ENCODE data around the gene TMEM98.
"Not testable (repeated sequence)": the region's sequence is repeated elsewhere in the genome, so short reads cannot be mapped to it uniquely, and the experiment has no call there.

The TMEM98 gene

GRCh38 chr17:32915245-32915644 lies 12.7 kb upstream of the TMEM98 start:
- H3K27me3 ChIP-seq (ENCODE audit: control insufficient read depth, insufficient read depth, low read length) = no peaks in the 10 kb centered on the region
- H3K4me1 ChIP-seq (ENCODE audit: control insufficient read depth, insufficient read depth, low read length) = peaks cover 18% of the 10 kb centered on the region
- no peak overlapping the region for H3K9ac ChIP-seq (ENCODE audit: low read depth, low read length)
- no peak overlapping the region for H3K27ac ChIP-seq (ENCODE audit: low read depth, low read length)
- H3K36me3 ChIP-seq (ENCODE audit: control insufficient read depth, insufficient read depth, low read length) = no peaks in the 10 kb centered on the region
- no peaks in the 10 kb centered on the region for H3K9me3 ChIP-seq (ENCODE audit: control insufficient read depth, insufficient read depth, low read length)
- H3K4me3 ChIP-seq (ENCODE audit: low read depth, low read length) = no peak overlapping the region

- Histone ChIP-seq H3K4me3 (ENCODE audit: low read depth, low read length) (no peak overlapping the region), H3K9me3 (ENCODE audit: control insufficient read depth, insufficient read depth, low read length) (no peaks in the 10 kb centered on the region)
Measured at GRCh38 chr17:32916134-32916533, 11.8 kb upstream of the TMEM98 start.

GRCh38 chr17:32917081-32917480 lies 10.9 kb upstream of the TMEM98 start:
- Histone ChIP-seq H3K27ac (ENCODE audit: low read depth, low read length) (no peak overlapping the region), H3K36me3 (ENCODE audit: control insufficient read depth, insufficient read depth, low read length) (no peaks in the 10 kb centered on the region), H3K27me3 (ENCODE audit: control insufficient read depth, insufficient read depth, low read length) (no peaks in the 10 kb centered on the region), H3K9me3 (ENCODE audit: control insufficient read depth, insufficient read depth, low read length) (no peaks in the 10 kb centered on the region), H3K4me3 (ENCODE audit: low read depth, low read length) (no peak overlapping the region), H3K4me1 (ENCODE audit: control insufficient read depth, insufficient read depth, low read length) (peaks cover 16% of the 10 kb centered on the region), H3K9ac (ENCODE audit: low read depth, low read length) (no peak overlapping the region)

More at GRCh38 chr17:32916134-32916533, 11.8 kb upstream of the TMEM98 start:
- Histone ChIP-seq H3K4me1 (ENCODE audit: control insufficient read depth, insufficient read depth, low read length) (peaks cover 18% of the 10 kb centered on the region), H3K9ac (ENCODE audit: low read depth, low read length) (no peak overlapping the region), H3K27me3 (ENCODE audit: control insufficient read depth, insufficient read depth, low read length) (no peaks in the 10 kb centered on the region), H3K36me3 (ENCODE audit: control insufficient read depth, insufficient read depth, low read length) (no peaks in the 10 kb centered on the region), H3K27ac (ENCODE audit: low read depth, low read length) (no peak overlapping the region)

GRCh38 chr17:32917842-32918241 lies 10.1 kb upstream of the TMEM98 start:
- no peak overlapping the region for H3K4me3 ChIP-seq (ENCODE audit: low read depth, low read length)
- H3K36me3 ChIP-seq (ENCODE audit: control insufficient read depth, insufficient read depth, low read length) = no peaks in the 10 kb centered on the region
- H3K27ac ChIP-seq (ENCODE audit: low read depth, low read length) = peak overlapping the region; percentile 5
- H3K9ac ChIP-seq (ENCODE audit: low read depth, low read length) = no peak overlapping the region
- H3K27me3 ChIP-seq (ENCODE audit: control insufficient read depth, insufficient read depth, low read length) = no peaks in the 10 kb centered on the region
- H3K9me3 ChIP-seq (ENCODE audit: control insufficient read depth, insufficient read depth, low read length) = no peaks in the 10 kb centered on the region
- peaks cover 12% of the 10 kb centered on the region for H3K4me1 ChIP-seq (ENCODE audit: control insufficient read depth, insufficient read depth, low read length)

- not testable (repeated sequence) for H3K36me3 ChIP-seq (ENCODE audit: control insufficient read depth, insufficient read depth, low read length); H3K4me3 ChIP-seq (ENCODE audit: low read depth, low read length); H3K27ac ChIP-seq (ENCODE audit: low read depth, low read length); H3K9me3 ChIP-seq (ENCODE audit: control insufficient read depth, insufficient read depth, low read length); H3K27me3 ChIP-seq (ENCODE audit: control insufficient read depth, insufficient read depth, low read length); H3K9ac ChIP-seq (ENCODE audit: low read depth, low read length)
- H3K4me1 ChIP-seq (ENCODE audit: control insufficient read depth, insufficient read depth, low read length) = peaks cover 12% of the 10 kb centered on the region
Measured at GRCh38 chr17:32919876-32920275, 8.1 kb upstream of the TMEM98 start.

GRCh38 chr17:32920293-32920692 lies 7.7 kb upstream of the TMEM98 start:
- no peaks in the 10 kb centered on the region for H3K27me3 ChIP-seq (ENCODE audit: control insufficient read depth, insufficient read depth, low read length)
- no peak overlapping the region for H3K4me3 ChIP-seq (ENCODE audit: low read depth, low read length)
- H3K9ac ChIP-seq (ENCODE audit: low read depth, low read length) = no peak overlapping the region
- no peaks in the 10 kb centered on the region for H3K36me3 ChIP-seq (ENCODE audit: control insufficient read depth, insufficient read depth, low read length)
- peaks cover 12% of the 10 kb centered on the region for H3K4me1 ChIP-seq (ENCODE audit: control insufficient read depth, insufficient read depth, low read length)
- no peaks in the 10 kb centered on the region for H3K9me3 ChIP-seq (ENCODE audit: control insufficient read depth, insufficient read depth, low read length)
- no peak overlapping the region for H3K27ac ChIP-seq (ENCODE audit: low read depth, low read length)

GRCh38 chr17:32921017-32921416 lies 6.9 kb upstream of the TMEM98 start:
- H3K9me3 ChIP-seq (ENCODE audit: control insufficient read depth, insufficient read depth, low read length) = no peaks in the 10 kb centered on the region
- H3K27ac ChIP-seq (ENCODE audit: low read depth, low read length) = no peak overlapping the region
- no peak overlapping the region for H3K4me3 ChIP-seq (ENCODE audit: low read depth, low read length)
- no peak overlapping the region for H3K9ac ChIP-seq (ENCODE audit: low read depth, low read length)
- H3K4me1 ChIP-seq (ENCODE audit: control insufficient read depth, insufficient read depth, low read length) = peaks cover 12% of the 10 kb centered on the region
- H3K36me3 ChIP-seq (ENCODE audit: control insufficient read depth, insufficient read depth, low read length) = no peaks in the 10 kb centered on the region
- H3K27me3 ChIP-seq (ENCODE audit: control insufficient read depth, insufficient read depth, low read length) = no peaks in the 10 kb centered on the region

GRCh38 chr17:32923905-32924304 lies 4.0 kb upstream of the TMEM98 start:
- H3K4me1 ChIP-seq (ENCODE audit: control insufficient read depth, insufficient read depth, low read length); H3K9me3 ChIP-seq (ENCODE audit: control insufficient read depth, insufficient read depth, low read length); H3K4me3 ChIP-seq (ENCODE audit: low read depth, low read length); H3K36me3 ChIP-seq (ENCODE audit: control insufficient read depth, insufficient read depth, low read length); H3K27ac ChIP-seq (ENCODE audit: low read depth, low read length); H3K27me3 ChIP-seq (ENCODE audit: control insufficient read depth, insufficient read depth, low read length); H3K9ac ChIP-seq (ENCODE audit: low read depth, low read length): not testable (repeated sequence)

GRCh38 chr17:32926183-32926582 lies 1.8 kb upstream of the TMEM98 start:
- H3K9me3 ChIP-seq (ENCODE audit: control insufficient read depth, insufficient read depth, low read length) = no peaks in the 10 kb centered on the region
- H3K9ac ChIP-seq (ENCODE audit: low read depth, low read length) = no peak overlapping the region
- H3K27ac ChIP-seq (ENCODE audit: low read depth, low read length) = no peak overlapping the region
- no peak overlapping the region for H3K4me3 ChIP-seq (ENCODE audit: low read depth, low read length)
- H3K27me3 ChIP-seq (ENCODE audit: control insufficient read depth, insufficient read depth, low read length) = peaks cover 6% of the 10 kb centered on the region; the same call in 1 of the 2 replicates
- peaks cover under 1% of the 10 kb centered on the region; the same call in 1 of the 2 replicates for H3K36me3 ChIP-seq (ENCODE audit: control insufficient read depth, insufficient read depth, low read length)
- peaks cover 17% of the 10 kb centered on the region for H3K4me1 ChIP-seq (ENCODE audit: control insufficient read depth, insufficient read depth, low read length)

GRCh38 chr17:32926789-32927188 lies 1.2 kb upstream of the TMEM98 start:
- H3K4me1 ChIP-seq (ENCODE audit: control insufficient read depth, insufficient read depth, low read length) = peaks cover 17% of the 10 kb centered on the region

GRCh38 chr17:32927201-32927723 lies 691 bp upstream of the TMEM98 start:
- Histone ChIP-seq H3K27me3 (ENCODE audit: control insufficient read depth, insufficient read depth, low read length) (peaks cover 6% of the 10 kb centered on the region; the same call in 1 of the 2 replicates), H3K27ac (ENCODE audit: low read depth, low read length) (no peak overlapping the region), H3K4me3 (ENCODE audit: low read depth, low read length) (peak overlapping the region; percentile 84), H3K36me3 (ENCODE audit: control insufficient read depth, insufficient read depth, low read length) (peaks cover 8% of the 10 kb centered on the region), H3K4me1 (ENCODE audit: control insufficient read depth, insufficient read depth, low read length) (peaks cover 17% of the 10 kb centered on the region), H3K9ac (ENCODE audit: low read depth, low read length) (no peak overlapping the region), H3K9me3 (ENCODE audit: control insufficient read depth, insufficient read depth, low read length) (no peaks in the 10 kb centered on the region)

More at GRCh38 chr17:32926789-32927188, 1.2 kb upstream of the TMEM98 start:
- H3K27ac ChIP-seq (ENCODE audit: low read depth, low read length); H3K36me3 ChIP-seq (ENCODE audit: control insufficient read depth, insufficient read depth, low read length); H3K4me3 ChIP-seq (ENCODE audit: low read depth, low read length); H3K9me3 ChIP-seq (ENCODE audit: control insufficient read depth, insufficient read depth, low read length); H3K27me3 ChIP-seq (ENCODE audit: control insufficient read depth, insufficient read depth, low read length); H3K9ac ChIP-seq (ENCODE audit: low read depth, low read length): not testable (repeated sequence)

Measured in HUES48 (cell line).